Stimulated activated memory B cell treated with anti-CD40 and anti-IgM and Interleukin-4, amounts not matched to agents 10 μg/mL and 1 μg/mL and 100 μg/mL, for 72 hours (primary cell): Measurements from ENCODE around the gene PARN.
"Not testable (repeated sequence)": the region's sequence is repeated elsewhere in the genome, so short reads cannot be mapped to it uniquely, and the experiment has no call there.

Source experiments
- ATAC-seq: fragments of 150-1000 bp; cut with Tn5 transposase; 2 replicates; pipeline ENCODE4 v1.10.0; 2021
- H3K27ac Mint-ChIP-seq: one replicate; pipeline ENCODE4 v1.8.0; 2022; ENCODE audit warnings: mild to moderate bottlenecking, mixed read lengths
- H3K27me3 Mint-ChIP-seq: one replicate; pipeline ENCODE4 v1.8.0; 2022; ENCODE audit warnings: mixed read lengths
- H3K36me3 Mint-ChIP-seq: one replicate; pipeline ENCODE4 v1.8.0; 2022; ENCODE audit warnings: mixed read lengths
- H3K4me1 Mint-ChIP-seq: one replicate; pipeline ENCODE4 v1.8.0; 2022; ENCODE audit warnings: mixed read lengths
- H3K4me3 Mint-ChIP-seq: one replicate; pipeline ENCODE4 v1.8.0; 2022; ENCODE audit warnings: mild to moderate bottlenecking, moderate library complexity, mixed read lengths
- H3K9me3 Mint-ChIP-seq: one replicate; pipeline ENCODE4 v1.8.0; 2022; ENCODE audit warnings: mixed read lengths

PARN gene

GRCh38 chr16:14447783-14448182, 182.3 kb downstream of the PARN start:
- Mint-ChIP-seq H3K4me3 (no peak overlapping the region), H3K9me3 (no peaks in the 10 kb centered on the region), H3K27ac (no peak overlapping the region), H3K36me3 (peaks cover 33% of the 10 kb centered on the region), H3K4me1 (no peaks in the 10 kb centered on the region), H3K27me3 (no peaks in the 10 kb centered on the region)
- ATAC-seq, result no peak

GRCh38 chr16:14446796-14447195, 183.3 kb downstream of the PARN start:
- no peaks in the 10 kb centered on the region for H3K4me1 Mint-ChIP-seq
- H3K4me3 Mint-ChIP-seq, result no peak overlapping the region
- no peak overlapping the region for H3K27ac Mint-ChIP-seq
- no peaks in the 10 kb centered on the region for H3K9me3 Mint-ChIP-seq
- no peaks in the 10 kb centered on the region for H3K27me3 Mint-ChIP-seq
- peaks cover 33% of the 10 kb centered on the region for H3K36me3 Mint-ChIP-seq
- no peak for ATAC-seq

DNA sequence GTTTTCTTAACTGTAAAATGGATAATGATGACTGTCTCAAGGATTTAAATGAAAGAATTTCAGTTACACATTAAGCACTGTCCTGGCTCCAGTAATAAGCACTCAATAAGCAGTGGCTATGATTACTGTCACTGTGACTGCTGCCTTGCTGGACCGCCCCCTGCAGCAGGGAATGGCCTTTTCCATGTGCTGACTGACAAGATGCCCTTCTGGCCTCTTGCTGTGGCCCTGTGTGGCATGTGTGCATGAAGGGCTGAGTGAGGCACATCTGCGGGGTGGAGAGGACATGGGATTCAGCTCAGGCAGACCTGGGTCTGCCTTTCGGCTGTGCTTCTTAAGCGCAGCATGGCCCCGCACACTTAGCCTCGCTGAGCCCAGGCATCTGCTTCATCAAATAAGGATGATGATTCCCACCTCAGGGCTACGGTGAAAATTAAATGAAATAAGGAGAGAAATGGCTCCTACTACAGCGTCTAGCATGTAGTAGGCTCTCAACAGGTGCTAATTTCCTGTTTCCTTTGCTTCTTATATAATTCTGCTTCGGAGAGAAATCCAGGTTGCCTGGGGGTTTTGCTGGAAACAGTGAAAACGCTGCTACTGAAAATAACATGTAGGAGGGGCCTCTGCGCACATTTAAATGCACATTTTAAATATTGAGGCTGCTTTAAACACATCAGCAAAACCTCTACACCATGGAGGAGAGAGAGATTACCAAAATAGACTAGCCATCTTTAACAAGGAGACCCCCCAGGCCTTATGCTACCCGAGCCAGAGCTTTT, 183.9 kb downstream of the PARN start:
- H3K36me3 Mint-ChIP-seq, result peaks cover 33% of the 10 kb centered on the region
- no peaks in the 10 kb centered on the region for H3K9me3 Mint-ChIP-seq
- no peaks in the 10 kb centered on the region for H3K27me3 Mint-ChIP-seq
- H3K4me1 Mint-ChIP-seq, result no peaks in the 10 kb centered on the region
- no peak overlapping the region for H3K4me3 Mint-ChIP-seq
- ATAC-seq, result no peak
- no peak overlapping the region for H3K27ac Mint-ChIP-seq

- ATAC-seq, result no peak
- Mint-ChIP-seq H3K4me3 (no peak overlapping the region), H3K4me1 (no peaks in the 10 kb centered on the region), H3K27ac (peak overlapping the region; percentile 24), H3K9me3 (no peaks in the 10 kb centered on the region), H3K27me3 (no peaks in the 10 kb centered on the region), H3K36me3 (peaks cover 40% of the 10 kb centered on the region)
These were observed 184.9 kb downstream of the PARN start for GRCh38 chr16:14444979-14445810.

DNA sequence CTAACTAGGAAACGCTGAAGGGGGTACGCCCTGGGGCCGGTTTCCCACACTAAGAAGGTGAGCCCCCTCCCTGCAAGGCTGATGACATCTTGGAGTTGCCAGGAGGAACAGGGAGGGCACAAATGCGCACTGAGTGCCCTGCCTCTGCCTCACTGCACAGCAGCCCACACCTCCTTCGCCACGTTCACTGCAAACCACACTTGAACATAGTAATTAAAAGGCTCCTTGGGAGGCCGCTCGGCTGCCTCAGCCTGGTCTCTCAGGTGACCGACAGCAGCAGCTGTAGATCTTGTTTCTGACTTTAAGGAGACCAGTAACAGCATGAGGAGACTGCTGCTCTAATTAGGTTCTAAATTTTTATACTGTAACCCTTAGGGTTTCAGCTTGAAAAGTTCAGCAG, 188.5 kb downstream of the PARN start:
- not testable (repeated sequence) for H3K4me1 Mint-ChIP-seq, H3K27ac Mint-ChIP-seq, H3K9me3 Mint-ChIP-seq, H3K4me3 Mint-ChIP-seq, ATAC-seq, H3K27me3 Mint-ChIP-seq
- peaks cover 46% of the 10 kb centered on the region for H3K36me3 Mint-ChIP-seq

DNA sequence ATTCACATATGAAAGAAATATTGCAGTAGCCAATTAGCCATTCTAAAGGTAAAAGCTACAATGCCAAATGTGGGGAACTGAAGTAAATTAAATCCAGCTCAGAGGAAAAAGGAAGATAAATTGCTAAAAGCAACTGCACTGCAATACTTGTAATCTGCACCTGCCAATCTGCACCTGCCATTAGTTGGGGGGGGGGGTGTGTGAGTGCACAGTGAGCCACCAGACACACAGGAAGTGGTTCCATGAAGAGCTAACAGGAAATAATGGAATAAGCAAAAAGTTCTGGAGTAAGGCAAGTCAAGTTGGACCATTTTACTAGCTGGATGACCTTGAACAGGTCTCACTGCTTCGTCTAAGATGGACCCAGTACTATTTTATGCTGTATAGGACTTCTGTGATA, 191.8 kb downstream of the PARN start:
- Mint-ChIP-seq H3K27me3 (no peaks in the 10 kb centered on the region), H3K27ac (no peak overlapping the region), H3K4me1 (no peaks in the 10 kb centered on the region), H3K36me3 (peaks cover 56% of the 10 kb centered on the region), H3K9me3 (no peaks in the 10 kb centered on the region), H3K4me3 (no peak overlapping the region)
- no peak for ATAC-seq

GRCh38 chr16:14437426-14437825, 192.6 kb downstream of the PARN start:
- Mint-ChIP-seq H3K36me3 (peaks cover 64% of the 10 kb centered on the region), H3K27ac (no peak overlapping the region), H3K4me1 (no peaks in the 10 kb centered on the region), H3K9me3 (no peaks in the 10 kb centered on the region), H3K4me3 (no peak overlapping the region), H3K27me3 (no peaks in the 10 kb centered on the region)
- ATAC-seq, result no peak

GRCh38 chr16:14436401-14436955, 193.6 kb downstream of the PARN start:
- Mint-ChIP-seq H3K9me3 (no peaks in the 10 kb centered on the region), H3K27ac (no peak overlapping the region), H3K4me1 (no peaks in the 10 kb centered on the region), H3K36me3 (peaks cover 70% of the 10 kb centered on the region), H3K4me3 (no peak overlapping the region), H3K27me3 (no peaks in the 10 kb centered on the region)
- ATAC-seq, result no peak

DNA sequence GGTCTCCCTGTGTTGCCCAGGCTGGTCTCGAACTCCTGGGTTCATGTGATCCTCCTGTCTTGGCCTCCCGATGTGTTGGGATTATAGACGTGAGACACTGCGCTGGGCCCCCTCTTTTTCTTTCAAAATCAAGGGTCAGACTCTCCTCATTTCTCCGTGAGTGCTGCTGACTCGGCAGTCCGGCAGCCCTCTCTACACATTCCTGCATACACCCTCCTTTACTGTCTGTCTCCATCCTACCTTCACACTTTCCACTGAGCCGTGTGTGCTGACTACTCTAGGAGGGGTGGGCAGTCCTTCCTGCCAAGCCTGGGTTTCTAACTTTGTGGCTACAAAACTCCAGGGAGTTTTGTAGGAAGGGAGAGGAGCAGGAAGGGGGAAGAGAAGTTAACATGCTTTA, 195.2 kb downstream of the PARN start:
- Mint-ChIP-seq H3K27ac (no peak overlapping the region), H3K36me3 (peaks cover 60% of the 10 kb centered on the region), H3K27me3 (no peaks in the 10 kb centered on the region), H3K9me3 (no peaks in the 10 kb centered on the region), H3K4me3 (no peak overlapping the region), H3K4me1 (no peaks in the 10 kb centered on the region)
- ATAC-seq, result no peak

DNA sequence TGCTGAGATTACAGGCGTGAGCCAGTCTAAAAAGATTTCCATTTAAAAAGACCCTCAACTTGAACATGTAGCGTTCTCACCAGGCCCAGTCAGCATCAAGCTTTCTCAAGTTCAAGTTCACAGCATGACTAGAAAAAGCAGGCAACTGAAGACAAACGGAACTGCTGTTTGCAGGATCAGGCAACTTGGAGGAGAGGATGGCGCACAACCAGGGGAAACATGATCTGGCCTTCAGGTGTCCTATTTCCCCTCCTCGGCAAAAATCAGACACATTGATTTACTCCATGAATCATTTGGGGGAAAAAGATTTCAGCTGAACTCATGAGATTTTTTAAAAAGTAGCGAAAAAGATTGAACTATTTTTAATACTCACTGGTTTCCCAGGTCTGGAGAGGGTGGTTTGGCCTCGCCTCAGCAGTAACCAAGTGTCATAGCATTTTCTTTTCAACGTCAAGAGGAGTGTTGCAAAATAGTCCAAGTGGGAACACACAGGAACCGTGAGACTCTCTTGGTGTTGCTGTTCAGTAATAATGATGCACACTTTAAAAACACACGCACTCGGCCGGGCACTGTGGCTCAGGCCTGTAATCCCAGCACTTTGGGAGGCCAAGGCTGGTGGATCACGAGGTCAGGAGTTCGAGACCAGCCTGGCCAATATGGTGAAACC, 201.0 kb downstream of the PARN start:
- not testable (repeated sequence) for H3K4me3 Mint-ChIP-seq, H3K4me1 Mint-ChIP-seq, H3K27ac Mint-ChIP-seq, ATAC-seq, H3K9me3 Mint-ChIP-seq, H3K27me3 Mint-ChIP-seq
- H3K36me3 Mint-ChIP-seq, result peaks cover 35% of the 10 kb centered on the region

GRCh38 chr16:14428043-14428442, 202.0 kb downstream of the PARN start:
- H3K27me3 Mint-ChIP-seq, result no peaks in the 10 kb centered on the region
- H3K27ac Mint-ChIP-seq, result no peak overlapping the region
- no peaks in the 10 kb centered on the region for H3K9me3 Mint-ChIP-seq
- ATAC-seq, result no peak
- H3K4me3 Mint-ChIP-seq, result no peak overlapping the region
- H3K36me3 Mint-ChIP-seq, result peaks cover 33% of the 10 kb centered on the region
- no peaks in the 10 kb centered on the region for H3K4me1 Mint-ChIP-seq

DNA sequence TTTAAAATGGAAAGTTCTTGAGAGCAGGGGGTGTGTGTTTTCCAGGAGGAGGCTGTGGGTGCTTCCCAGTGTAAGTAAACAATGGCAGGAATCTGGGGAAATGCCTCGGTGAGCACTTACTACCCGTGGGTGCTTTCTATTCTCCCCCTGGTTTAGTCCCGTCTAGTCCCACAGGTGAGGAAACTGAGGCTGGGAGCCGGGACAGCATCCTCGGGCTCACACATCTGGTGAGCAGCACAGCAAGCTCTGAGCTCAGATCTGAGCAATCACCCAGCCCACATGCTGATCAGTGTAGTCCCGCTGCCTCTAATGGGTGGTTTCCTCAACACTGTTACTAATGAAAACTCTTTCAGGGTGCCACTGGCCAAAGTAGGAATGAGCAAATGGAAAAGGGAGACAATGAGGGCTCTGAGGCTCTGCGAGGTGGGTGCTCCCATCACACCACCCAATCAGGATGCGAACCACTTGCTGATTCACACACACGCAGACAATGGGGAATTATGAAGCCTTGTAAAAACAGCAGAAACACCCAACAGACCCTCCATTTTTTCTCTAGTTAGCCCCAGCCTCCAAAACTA, 202.6 kb downstream of the PARN start:
- Mint-ChIP-seq H3K36me3 (peaks cover 29% of the 10 kb centered on the region), H3K4me1 (no peaks in the 10 kb centered on the region), H3K4me3 (no peak overlapping the region), H3K27ac (no peak overlapping the region), H3K27me3 (no peaks in the 10 kb centered on the region), H3K9me3 (no peaks in the 10 kb centered on the region)
- ATAC-seq, result no peak

GRCh38 chr16:14424595-14424994, 205.5 kb downstream of the PARN start:
- Mint-ChIP-seq H3K27ac (no peak overlapping the region), H3K9me3 (no peaks in the 10 kb centered on the region), H3K4me1 (no peaks in the 10 kb centered on the region), H3K36me3 (peaks cover 28% of the 10 kb centered on the region), H3K27me3 (no peaks in the 10 kb centered on the region), H3K4me3 (no peak overlapping the region)
- ATAC-seq, result no peak

DNA sequence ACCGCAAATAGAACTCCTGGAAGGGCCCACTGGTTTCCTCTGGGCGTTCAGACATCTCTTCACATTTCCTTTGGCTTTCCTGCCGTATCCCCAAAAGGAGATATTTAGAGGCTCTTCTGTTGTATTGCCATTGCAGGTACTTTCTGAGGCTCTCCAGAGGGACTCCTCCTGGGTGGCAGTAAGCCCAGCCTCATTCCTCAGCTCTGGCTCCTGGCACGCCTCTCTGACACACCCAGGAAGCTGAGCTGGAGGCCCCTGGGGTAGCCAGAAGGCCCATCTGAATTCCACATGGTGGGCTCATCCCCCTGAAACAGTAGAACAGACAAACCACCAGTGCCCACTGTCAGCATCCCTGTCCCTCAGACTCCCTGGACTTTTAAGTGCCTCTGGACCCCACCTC, 206.7 kb downstream of the PARN start:
- Mint-ChIP-seq H3K4me3 (no peak overlapping the region), H3K27me3 (no peaks in the 10 kb centered on the region), H3K9me3 (no peaks in the 10 kb centered on the region), H3K36me3 (peaks cover 28% of the 10 kb centered on the region), H3K4me1 (no peaks in the 10 kb centered on the region), H3K27ac (no peak overlapping the region)
- ATAC-seq, result no peak
